Progenitor cell of endocrine pancreas (in vitro differentiated cells): ENCODE data around the gene DUSP22. TPM values are rescaled to one million over a fixed set of nuclear protein-coding genes. Genes with fewer than 3 reads are reported as not detected.

Experiments used
- DNase-seq: peaks from one replicate; pipeline ENCODE4 v3.0.0; 2021; ENCODE audit warnings: low spot score; ENCODE audit not compliant: unreplicated experiment
- H3K27ac Mint-ChIP-seq: 2 replicates; pipeline ENCODE4 v1.8.0; 2021; ENCODE audit warnings: mild to moderate bottlenecking, moderate library complexity, mixed read lengths
- H3K27me3 Mint-ChIP-seq: 2 replicates; pipeline ENCODE4 v1.8.0; 2021; ENCODE audit warnings: mixed read lengths
- H3K36me3 Mint-ChIP-seq: 2 replicates; pipeline ENCODE4 v1.8.0; 2022; ENCODE audit warnings: mixed read lengths; ENCODE audit not compliant: insufficient read depth
- H3K4me1 Mint-ChIP-seq: 2 replicates; pipeline ENCODE4 v1.8.0; 2021; ENCODE audit warnings: low read depth, mixed read lengths
- H3K4me3 Mint-ChIP-seq: 2 replicates; pipeline ENCODE4 v1.8.0; 2021; ENCODE audit warnings: low read depth, mild to moderate bottlenecking, moderate library complexity, mixed read lengths
- H3K9me3 Mint-ChIP-seq: 2 replicates; pipeline ENCODE4 v1.8.0; 2021; ENCODE audit warnings: low read depth, mixed read lengths
- total RNA-seq: library from RNA; stranded (reverse); gene quantifications from 2 replicates; pipeline ENCODE4 v1.2.1, GENCODE V29; 2021
- TF ChIP-seq, protein P1 (sequence below): fragments of 200-600 bp; sonication (generic); IDR thresholded peaks from one replicate; pipeline ENCODE4 v1.5.0; 2021; ENCODE audit warnings: antibody characterized with exemption, mild to moderate bottlenecking; ENCODE audit not compliant: unreplicated experiment

The DUSP22 gene
- total RNA-seq, 1 donor from 2014 or later = 40.4 TPM

- no peak overlapping the region for H3K4me3 Mint-ChIP-seq
- DNase-seq = no peak
- H3K27ac Mint-ChIP-seq = no peak overlapping the region
Measured at GRCh38 chr6:279341-280029, 12.8 kb upstream of the DUSP22 start.

DNA sequence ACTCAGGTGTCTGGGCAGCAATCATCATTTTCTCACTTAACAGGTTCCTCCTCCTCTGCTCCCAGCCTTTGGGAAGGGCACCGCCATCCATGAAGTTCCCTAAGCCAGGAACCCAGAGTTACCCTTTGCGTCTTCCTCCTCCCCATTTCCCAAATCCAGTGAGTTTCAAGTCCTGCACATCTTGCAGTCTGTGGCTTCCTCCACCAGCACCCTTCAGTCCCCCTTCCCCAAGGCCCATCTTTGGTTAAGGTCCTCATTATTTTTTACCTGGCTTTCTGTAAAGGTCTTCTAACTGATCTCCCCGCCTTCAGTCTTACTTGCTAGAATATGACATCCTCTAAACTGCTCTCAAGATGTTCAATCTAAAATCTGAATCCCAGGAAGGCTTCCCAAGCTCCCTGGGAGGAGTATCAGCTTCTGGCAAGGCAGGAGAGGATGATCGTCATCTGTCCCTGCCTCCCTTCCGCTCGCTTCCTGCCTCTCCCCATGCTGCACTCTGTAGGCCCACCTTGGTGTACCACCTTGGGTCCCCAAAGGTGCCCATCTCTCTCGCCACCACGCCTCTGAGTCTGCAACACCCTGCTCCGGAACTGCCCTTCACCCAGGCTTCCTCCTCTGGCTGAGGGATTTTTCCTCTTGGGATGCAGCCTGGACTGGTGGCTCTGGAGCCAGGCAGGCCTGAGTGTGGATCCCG lies 11.4 kb upstream of the DUSP22 start:
- H3K9me3 Mint-ChIP-seq = peaks cover 2% of the 10 kb centered on the region

More at GRCh38 chr6:279341-280029, 12.8 kb upstream of the DUSP22 start:
- Mint-ChIP-seq H3K4me1 (no peaks in the 10 kb centered on the region), H3K36me3 (no peaks in the 10 kb centered on the region), H3K27me3 (peaks cover 6% of the 10 kb centered on the region), H3K9me3 (peaks cover 2% of the 10 kb centered on the region)
- TF ChIP-seq, protein P1, sequence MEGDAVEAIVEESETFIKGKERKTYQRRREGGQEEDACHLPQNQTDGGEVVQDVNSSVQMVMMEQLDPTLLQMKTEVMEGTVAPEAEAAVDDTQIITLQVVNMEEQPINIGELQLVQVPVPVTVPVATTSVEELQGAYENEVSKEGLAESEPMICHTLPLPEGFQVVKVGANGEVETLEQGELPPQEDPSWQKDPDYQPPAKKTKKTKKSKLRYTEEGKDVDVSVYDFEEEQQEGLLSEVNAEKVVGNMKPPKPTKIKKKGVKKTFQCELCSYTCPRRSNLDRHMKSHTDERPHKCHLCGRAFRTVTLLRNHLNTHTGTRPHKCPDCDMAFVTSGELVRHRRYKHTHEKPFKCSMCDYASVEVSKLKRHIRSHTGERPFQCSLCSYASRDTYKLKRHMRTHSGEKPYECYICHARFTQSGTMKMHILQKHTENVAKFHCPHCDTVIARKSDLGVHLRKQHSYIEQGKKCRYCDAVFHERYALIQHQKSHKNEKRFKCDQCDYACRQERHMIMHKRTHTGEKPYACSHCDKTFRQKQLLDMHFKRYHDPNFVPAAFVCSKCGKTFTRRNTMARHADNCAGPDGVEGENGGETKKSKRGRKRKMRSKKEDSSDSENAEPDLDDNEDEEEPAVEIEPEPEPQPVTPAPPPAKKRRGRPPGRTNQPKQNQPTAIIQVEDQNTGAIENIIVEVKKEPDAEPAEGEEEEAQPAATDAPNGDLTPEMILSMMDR = no peak

GRCh38 chr6:281469-282103 lies 10.7 kb upstream of the DUSP22 start:
- Mint-ChIP-seq H3K27ac (no peak overlapping the region), H3K36me3 (no peaks in the 10 kb centered on the region), H3K4me1 (no peaks in the 10 kb centered on the region), H3K27me3 (peaks cover 7% of the 10 kb centered on the region), H3K9me3 (peaks cover 2% of the 10 kb centered on the region), H3K4me3 (no peak overlapping the region)
- TF ChIP-seq, protein P1 = no peak
- no peak for DNase-seq

More for the DNA sequence above, 11.4 kb upstream of the DUSP22 start:
- no peak overlapping the region for H3K4me3 Mint-ChIP-seq
- peaks cover 6% of the 10 kb centered on the region for H3K27me3 Mint-ChIP-seq
- TF ChIP-seq, protein P1 = no peak
- no peak for DNase-seq
- H3K27ac Mint-ChIP-seq = no peak overlapping the region
- no peaks in the 10 kb centered on the region for H3K36me3 Mint-ChIP-seq
- H3K4me1 Mint-ChIP-seq = no peaks in the 10 kb centered on the region

- H3K4me1 Mint-ChIP-seq = no peaks in the 10 kb centered on the region
- TF ChIP-seq, protein P1 = no peak
- H3K9me3 Mint-ChIP-seq = peaks cover 2% of the 10 kb centered on the region
- no peak overlapping the region for H3K27ac Mint-ChIP-seq
- H3K27me3 Mint-ChIP-seq = peaks cover 11% of the 10 kb centered on the region
- no peak overlapping the region for H3K4me3 Mint-ChIP-seq
- no peaks in the 10 kb centered on the region for H3K36me3 Mint-ChIP-seq
- DNase-seq = no peak
Measured at GRCh38 chr6:282177-282866, 10.0 kb upstream of the DUSP22 start.

GRCh38 chr6:282867-283416 lies 9.3 kb upstream of the DUSP22 start:
- Mint-ChIP-seq H3K4me1 (no peaks in the 10 kb centered on the region), H3K9me3 (peaks cover 2% of the 10 kb centered on the region)
- no peak for DNase-seq

More at GRCh38 chr6:282867-283416, 9.3 kb upstream of the DUSP22 start:
- Mint-ChIP-seq H3K4me3 (no peak overlapping the region), H3K36me3 (no peaks in the 10 kb centered on the region), H3K27ac (no peak overlapping the region), H3K27me3 (peaks cover 11% of the 10 kb centered on the region)
- TF ChIP-seq, protein P1 = no peak
